Tracheal epithelial cell (primary cell): ENCODE results near the gene ZNF334. TPM values are rescaled to one million over a fixed set of nuclear protein-coding genes. Genes with fewer than 3 reads are reported as not detected.

Source experiments
- total RNA-seq: library from RNA; depleted of rRNA; stranded (reverse); fragments of >200 nt; gene quantifications from 2 replicates; pipeline ENCODE4 v1.2.1, GENCODE V29; 2014

The ZNF334 gene
- total RNA-seq: 1.2 and 2.6 TPM in 2 replicates

DNA sequence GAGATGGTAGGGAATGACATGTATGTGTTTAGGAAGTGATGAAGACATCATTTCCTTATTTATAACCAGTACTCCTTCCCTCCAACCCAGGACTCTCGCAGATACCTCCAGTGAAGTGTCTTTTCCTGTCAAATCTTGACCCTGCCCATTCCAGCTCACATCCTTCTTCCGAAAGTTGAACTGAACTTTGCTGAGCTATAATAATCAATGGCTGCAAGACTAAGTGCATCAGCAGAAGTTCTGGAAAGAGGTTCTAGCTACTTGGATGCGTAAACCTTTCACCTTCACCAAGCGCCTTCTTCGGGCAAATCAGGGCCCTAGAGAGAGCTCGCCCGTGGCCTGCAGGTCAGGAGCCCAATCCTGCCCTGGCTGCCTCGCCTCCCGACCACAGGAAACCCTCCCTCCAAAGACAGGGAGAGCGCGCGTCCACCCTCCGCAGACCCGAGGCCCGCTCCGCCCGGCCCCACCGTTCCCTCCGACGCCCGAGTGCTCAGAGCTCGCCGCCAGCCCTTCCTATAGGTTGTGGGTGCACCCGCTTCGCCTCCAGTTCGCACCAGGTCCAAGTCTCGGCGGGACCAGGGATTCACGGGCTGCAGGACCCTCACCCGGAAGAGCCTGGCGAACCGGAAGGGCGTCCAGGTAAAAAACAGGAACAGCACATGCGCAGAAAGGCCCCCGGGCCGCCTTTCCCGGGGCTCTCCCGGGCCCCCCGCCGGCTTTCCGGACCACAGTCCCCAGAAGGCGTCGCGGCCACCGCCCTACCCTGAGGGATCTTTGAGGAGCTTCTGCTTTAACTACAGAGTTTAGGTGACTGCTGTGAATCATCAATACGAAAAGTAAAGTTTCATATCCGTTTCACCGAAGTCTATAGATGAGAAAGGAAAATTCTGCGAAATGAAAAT lies at the start of gene ZNF334:
Gene ZNF334, minus strand, starts transcription at position 617 of the 902 bp plus-strand sequence. CDS start 1,457 bp downstream, outside the sequence.

DNA sequence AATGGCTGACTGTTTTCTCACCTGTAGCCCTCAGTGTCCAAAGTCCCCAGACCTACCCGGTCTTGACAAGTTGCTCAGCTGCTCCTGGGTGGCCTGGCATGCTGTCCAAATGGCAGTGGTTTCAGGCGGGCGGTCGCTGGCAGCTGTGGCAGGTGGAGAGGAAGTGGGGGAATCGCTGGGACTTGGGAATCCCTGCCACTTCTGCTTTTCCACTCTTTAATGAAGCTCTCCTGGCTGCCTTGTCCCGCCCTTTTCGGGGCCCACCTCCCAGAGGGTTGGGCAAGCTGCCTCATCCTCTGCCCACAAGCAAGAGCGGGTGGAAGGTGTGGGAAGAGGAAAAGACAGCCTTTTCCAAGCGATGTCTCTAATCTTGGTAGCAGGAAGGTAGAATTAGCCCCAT lies 37.1 kb upstream of the ZNF334 start, which contains the start of gene OCSTAMP:
Gene OCSTAMP, minus strand, starts transcription at position 194 of the 400 bp plus-strand sequence. Its CDS starts 94 bp downstream, at position 100.

Other genes starting within 250 kb of the ZNF334 start
- gene CDH22, start 205.1 kb downstream of the ZNF334 start, total RNA-seq: not detected in 2 replicates
- gene ELMO2, start 106.9 kb downstream of the ZNF334 start, total RNA-seq: 17.5 and 21.9 TPM in 2 replicates
- gene OCSTAMP, start 37.1 kb upstream of the ZNF334 start, total RNA-seq: not detected in 2 replicates
- gene SLC13A3, start 137.9 kb upstream of the ZNF334 start, total RNA-seq: 5.5 and 8.1 TPM in 2 replicates
- 18.8 and 19.3 TPM in 2 replicates for gene TP53RK, start 175.9 kb upstream of the ZNF334 start, total RNA-seq
- gene SLC2A10, start 196.1 kb upstream of the ZNF334 start, total RNA-seq: 11.8 and 19.0 TPM in 2 replicates